ENCODE measurements around the gene CATSPERD.

DNA sequence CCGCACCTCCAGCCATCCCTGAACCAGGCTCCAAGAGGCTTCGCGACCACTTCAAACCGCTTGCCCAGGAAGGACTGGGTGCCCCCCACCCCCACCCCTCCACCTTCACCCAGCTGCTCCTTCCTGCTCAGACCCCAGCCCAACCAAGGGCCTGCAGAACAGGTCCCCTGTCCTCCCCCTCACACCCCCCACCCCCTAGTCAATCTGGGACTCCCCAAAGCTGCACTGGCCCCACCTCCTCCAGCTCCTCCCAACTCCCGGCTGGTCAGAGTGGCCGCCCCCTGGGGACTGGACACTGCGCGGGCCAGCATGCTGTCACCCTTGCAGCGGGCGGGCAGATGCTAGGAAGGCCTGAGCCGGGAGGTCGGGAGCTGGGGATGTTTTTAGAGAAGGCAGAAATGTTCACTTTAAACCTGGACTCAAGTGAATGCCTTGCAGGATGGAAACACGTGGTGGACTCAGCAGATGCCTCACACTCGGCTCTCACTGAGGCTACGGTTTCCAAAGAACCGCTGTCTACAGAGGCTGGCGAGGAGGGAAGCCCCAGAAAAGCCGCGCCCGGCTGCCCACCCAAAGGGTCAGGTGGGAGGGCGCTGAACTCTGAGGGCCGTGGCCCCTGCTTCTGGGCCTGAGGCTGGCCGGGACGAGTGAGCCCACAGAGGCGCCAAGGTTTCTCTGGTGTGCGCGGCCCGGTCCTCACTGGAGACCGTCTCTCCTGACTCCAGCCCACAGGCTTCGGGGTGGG lies 22.4 kb upstream of the CATSPERD start:
- no peak for TF ChIP-seq FOXP2 (optimal IDR thresholded peaks at IDR 0.05; ENCODE audit: borderline replicate concordance, extremely low read depth, extremely low read length, insufficient read depth)
- no peak for TF ChIP-seq TAF1 (IDR thresholded peaks at IDR 0.05; ENCODE audit: borderline replicate concordance, insufficient read depth, low read length)
- no peak for TF ChIP-seq REST (IDR thresholded peaks at IDR 0.05; ENCODE audit: insufficient read depth in 1 of 2, low read depth in 2 of 2, low read length in 2 of 2)
- TF ChIP-seq POLR2AphosphoS5 (IDR thresholded peaks at IDR 0.05; ENCODE audit: low read depth, low read length): peak; percentile 2; the same call in 1 of the 2 replicates
